IMR-90 (cell line): ENCODE data around the gene CDC20B. TPM values are rescaled to one million over a fixed set of nuclear protein-coding genes. Genes with fewer than 3 reads are reported as not detected.

Source experiments
- ATAC-seq: fragments of 200-7000 bp; cut with Tn5 transposase; 2 replicates; pipeline ENCODE4 v1.9.1; 2020; ENCODE audit warnings: low read depth, mild to moderate bottlenecking, moderate library complexity
- BruUV-seq: library from RNA; stranded (reverse); fragments of 400-500 nt; replicated peaks from 2 replicates; lab custom pipeline; 2021; lab: Mats Ljungman, UMichigan
- CTCF ChIA-PET: fragments of 300-600 bp; formaldehyde crosslinking; extraction: SDS; loops from one replicate; lab custom pipeline; 2021; ENCODE audit warnings: antibody characterized with exemption; lab: Yijun Ruan, JAX
- POLR2A ChIA-PET: fragments of 300-600 bp; sonication (Branson Sonifier 250); formaldehyde crosslinking; loops from one replicate; lab custom pipeline; 2022; ENCODE audit warnings: antibody characterized with exemption; ENCODE audit not compliant: unreplicated experiment; lab: Charles Lee
- DNase-seq: peaks from one replicate; pipeline ENCODE4 v3.0.0; 2013
- H2AFZ ChIP-seq: replicated peaks from 2 replicates; pipeline ENCODE3; 2013; ENCODE audit warnings: low read length, mild to moderate bottlenecking; ENCODE audit not compliant: poor library complexity
- H2AK5ac ChIP-seq: 2 replicates; pipeline ENCODE4 v1.6.1; 2013; ENCODE audit warnings: low read depth, low read length, inconsistent platforms
- H2AK9ac ChIP-seq: replicated peaks from 2 replicates; pipeline ENCODE3; 2013; ENCODE audit warnings: mild to moderate bottlenecking, low read depth, low read length, moderate library complexity; ENCODE audit not compliant: poor library complexity
- H2BK120ac ChIP-seq: 2 replicates; pipeline ENCODE4 v1.6.1; 2013; ENCODE audit warnings: low read depth, low read length, inconsistent platforms
- H2BK15ac ChIP-seq: 3 replicates; pipeline ENCODE4 v1.6.1; 2013; ENCODE audit warnings: low read depth, low read length, inconsistent platforms
- H2BK20ac ChIP-seq: 2 replicates; pipeline ENCODE4 v1.6.1; 2013; ENCODE audit warnings: low read depth, mild to moderate bottlenecking, inconsistent platforms, low read length, moderate library complexity
- H2BK5ac ChIP-seq: 2 replicates; pipeline ENCODE4 v1.6.1; 2013; ENCODE audit warnings: mild to moderate bottlenecking, low read depth, low read length, inconsistent platforms; ENCODE audit not compliant: poor library complexity, severe bottlenecking
- H3K14ac ChIP-seq: replicated peaks from 2 replicates; pipeline ENCODE4 v1.6.1; 2013; ENCODE audit warnings: low read depth, low read length, inconsistent platforms
- H3K18ac ChIP-seq: 2 replicates; pipeline ENCODE4 v1.6.1; 2013; ENCODE audit warnings: low read depth, low read length, control low read depth
- H3K23ac ChIP-seq: 2 replicates; pipeline ENCODE4 v1.6.1; 2013; ENCODE audit warnings: low read depth, low read length, inconsistent platforms
- H3K27ac ChIP-seq: 2 replicates; pipeline ENCODE4 v1.5.1; 2013; ENCODE audit warnings: mild to moderate bottlenecking, control low read depth, low read length; ENCODE audit not compliant: insufficient read depth
- H3K27me3 ChIP-seq: 2 replicates; pipeline ENCODE4 v1.6.1; 2013; ENCODE audit warnings: low read length; ENCODE audit not compliant: control insufficient read depth, insufficient read depth
- H3K36me3 ChIP-seq: 2 replicates; pipeline ENCODE4 v1.6.1; 2013; ENCODE audit warnings: low read length, mixed read lengths; ENCODE audit not compliant: control insufficient read depth, insufficient read depth
- H3K4ac ChIP-seq: 2 replicates; pipeline ENCODE4 v1.6.1; 2013; ENCODE audit warnings: low read depth, low read length, inconsistent platforms
- H3K4me1 ChIP-seq: 2 replicates; pipeline ENCODE4 v1.6.1; 2013; ENCODE audit warnings: low read length, mixed read lengths; ENCODE audit not compliant: control insufficient read depth, insufficient read depth
- H3K4me2 ChIP-seq: 2 replicates; pipeline ENCODE4 v1.6.1; 2013; ENCODE audit warnings: low read depth, mild to moderate bottlenecking, control low read depth, low read length, moderate library complexity
- H3K4me3 ChIP-seq: 2 replicates; pipeline ENCODE4 v1.5.1; 2013; ENCODE audit warnings: low read depth, mild to moderate bottlenecking, control low read depth, low read length, moderate library complexity; ENCODE audit not compliant: insufficient read depth
- H3K56ac ChIP-seq: 2 replicates; pipeline ENCODE4 v1.6.1; 2013; ENCODE audit warnings: low read length, inconsistent platforms; ENCODE audit not compliant: insufficient read depth; ENCODE audit errors: extremely low read depth
- H3K79me1 ChIP-seq, 2 experiments: 2 replicates each; pipeline ENCODE4 v1.6.1; 2013; ENCODE audit warnings: low read length in 2 of 2, inconsistent platforms in 1 of 2, low read depth in 1 of 2
- H3K9ac ChIP-seq: 2 replicates; pipeline ENCODE4 v1.6.1; 2013; ENCODE audit warnings: low read depth, low read length, control low read depth
- H3K9me1 ChIP-seq: 2 replicates; pipeline ENCODE4 v1.6.1; 2013; ENCODE audit warnings: low read length, inconsistent platforms; ENCODE audit not compliant: insufficient read depth
- H3K9me3 ChIP-seq: 2 replicates; pipeline ENCODE4 v1.6.1; 2013; ENCODE audit warnings: low read length; ENCODE audit not compliant: control insufficient read depth, insufficient read depth
- H4K20me1 ChIP-seq: 2 replicates; pipeline ENCODE4 v1.6.1; 2013; ENCODE audit warnings: low read length, inconsistent platforms; ENCODE audit not compliant: insufficient read depth
- H4K5ac ChIP-seq: 2 replicates; pipeline ENCODE4 v1.6.1; 2013; ENCODE audit warnings: mild to moderate bottlenecking, low read depth, low read length, control low read depth
- H4K8ac ChIP-seq, 2 experiments: 2 replicates each; pipeline ENCODE4 v1.6.1; 2013; ENCODE audit warnings: low read depth in 2 of 2, low read length in 2 of 2, control low read depth in 1 of 2, inconsistent platforms in 1 of 2
- H4K91ac ChIP-seq: 2 replicates; pipeline ENCODE4 v1.6.1; 2013; ENCODE audit warnings: low read depth, low read length, inconsistent platforms; ENCODE audit not compliant: insufficient read depth
- BHLHE40 ChIP-seq: fragments of 150-350 bp; IDR thresholded peaks from 2 replicates; pipeline ENCODE4 v1.6.1; 2016; ENCODE audit warnings: mild to moderate bottlenecking, low read depth, low read length
- CEBPB ChIP-seq: IDR thresholded peaks from 2 replicates; pipeline ENCODE4 v1.6.1; 2012; ENCODE audit warnings: low read depth, low read length, improper control_type of control experiment
- CHD1 ChIP-seq: IDR thresholded peaks from 2 replicates; pipeline ENCODE4 v1.6.1; 2012; ENCODE audit warnings: low read depth, low read length, improper control_type of control experiment
- CTCF ChIP-seq: conservative IDR thresholded peaks from 2 replicates; pipeline ENCODE4 v1.5.1; 2012; ENCODE audit warnings: mild to moderate bottlenecking, low read depth, low read length, improper control_type of control experiment
- ELK1 ChIP-seq: fragments of 150-350 bp; IDR thresholded peaks from 2 replicates; pipeline ENCODE4 v1.6.1; 2016; ENCODE audit warnings: low read depth, mild to moderate bottlenecking, low read length, moderate library complexity, borderline replicate concordance
- FOS ChIP-seq: fragments of 150-350 bp; IDR thresholded peaks from 2 replicates; pipeline ENCODE4 v1.6.1; 2016; ENCODE audit warnings: low read depth, low read length
- MAFK ChIP-seq: IDR thresholded peaks from 2 replicates; pipeline ENCODE4 v1.6.1; 2012; ENCODE audit warnings: low read depth, low read length, improper control_type of control experiment
- MAZ ChIP-seq: IDR thresholded peaks from 2 replicates; pipeline ENCODE4 v1.6.1; 2012; ENCODE audit warnings: low read depth, mild to moderate bottlenecking, low read length, improper control_type of control experiment, moderate library complexity, borderline replicate concordance
- MXI1 ChIP-seq: IDR thresholded peaks from 2 replicates; pipeline ENCODE4 v1.6.1; 2012; ENCODE audit warnings: low read depth, mild to moderate bottlenecking, low read length, moderate library complexity, borderline replicate concordance
- NFE2L2 ChIP-seq: fragments of 150-350 bp; IDR thresholded peaks from 2 replicates; pipeline ENCODE4 v1.6.1; 2016; ENCODE audit warnings: low read depth, mild to moderate bottlenecking, low read length
- POLR2A ChIP-seq: IDR thresholded peaks from 2 replicates; pipeline ENCODE4 v1.6.1; 2012; ENCODE audit warnings: mild to moderate bottlenecking, low read depth, low read length
- RCOR1 ChIP-seq: IDR thresholded peaks from 2 replicates; pipeline ENCODE4 v1.6.1; 2012; ENCODE audit warnings: mild to moderate bottlenecking, low read length, improper control_type of control experiment; ENCODE audit not compliant: insufficient replicate concordance
- RFX5 ChIP-seq: IDR thresholded peaks from 2 replicates; pipeline ENCODE4 v1.8.0; 2012; ENCODE audit warnings: low read depth, mild to moderate bottlenecking, low read length, moderate library complexity
- SMC3 ChIP-seq: fragments of 150-350 bp; IDR thresholded peaks from 2 replicates; pipeline ENCODE4 v1.6.1; 2016; ENCODE audit warnings: low read depth, mild to moderate bottlenecking, antibody characterized with exemption, low read length, moderate library complexity
- USF2 ChIP-seq: fragments of 150-350 bp; IDR thresholded peaks from 2 replicates; pipeline ENCODE4 v1.6.1; 2017; ENCODE audit warnings: mild to moderate bottlenecking, antibody characterized with exemption, low read length, low read depth
- WGBS, 2 experiments: methylation state at CpG; one replicate each; pipeline versions ENCODE4 v1.1.5 to v1.1.7; 2013; ENCODE audit warnings: missing lambda C conversion rate in 2 of 2; ENCODE audit not compliant: insufficient read length in 1 of 2; ENCODE audit errors: extremely low coverage in 2 of 2; 5-methylcytosine and 5-hydroxymethylcytosine counted together
- dilution Hi-C: fragments of 300-500 bp; cut with HindIII; formaldehyde crosslinking; loops from one replicate; pipeline ENCODE4 v1.14.3; 2018; ENCODE audit warnings: low sequenced_read_pairs; ENCODE audit not compliant: unreplicated experiment
- in situ Hi-C: fragments of 300-500 bp; cut with MboI; formaldehyde crosslinking; loops from 3 replicates; pipeline ENCODE4 v1.14.3; 2019; ENCODE audit warnings: low sequenced_read_pairs, inconsistent platforms, mixed read lengths
- intact Hi-C: fragments of 100-400 bp; cut with micrococcal nuclease; formaldehyde crosslinking; loops from 2 replicates; pipeline ENCODE4 v1.10.0; 2022
- polyA plus RNA-seq, 3 experiments: library from polyadenylated mRNA; depleted of rRNA; stranded (reverse); fragments of >200 nt; gene quantifications; 2 replicates each; pipeline ENCODE4 v1.2.3, GENCODE V29; 2012; ENCODE audit warnings: low replicate concordance in 1 of 3
- total RNA-seq: library from RNA; depleted of rRNA; stranded (reverse); fragments of >200 nt; gene quantifications from 2 replicates; pipeline ENCODE4 v1.2.3, GENCODE V29; 2012

CDC20B gene
- total and polyA plus RNA-seq, 2 of the 4 experiments (the other 2 are of a cell fraction) = not detected

GRCh38 chr5:55070968-55071367 lies 102.0 kb downstream of the CDC20B start:
- Histone ChIP-seq H3K9me3 (no peaks in the 10 kb centered on the region), H3K4me1 (no peaks in the 10 kb centered on the region), H3K56ac (no peak overlapping the region), H3K4me3 (no peak overlapping the region), H3K14ac (no peak overlapping the region), H2AK9ac (no peak overlapping the region), H3K9me1 (no peaks in the 10 kb centered on the region), H4K5ac (no peak overlapping the region), H2AK5ac (no peak overlapping the region), H2BK120ac (no peak overlapping the region), H3K4me2 (no peak overlapping the region), H4K8ac (no peak overlapping the region), H2AFZ (no peak overlapping the region), H4K91ac (no peak overlapping the region), H3K9ac (no peak overlapping the region), H3K18ac (no peak overlapping the region), H3K23ac (no peak overlapping the region), H2BK15ac (no peak overlapping the region), H3K27me3 (peaks cover 28% of the 10 kb centered on the region), H2BK5ac (no peak overlapping the region), H3K79me1 (no peaks in the 10 kb centered on the region), H2BK20ac (no peak overlapping the region), H4K20me1 (no peaks in the 10 kb centered on the region), H3K4ac (no peak overlapping the region), H3K27ac (no peak overlapping the region), H3K36me3 (no peaks in the 10 kb centered on the region)
- ATAC-seq (no peak), DNase-seq (no peak)
- POLR2A ChIA-PET = no interaction called here
- intact Hi-C loops (no loop called here), in situ Hi-C loops (no loop called here), dilution Hi-C loops (no loop called here)
- TF ChIP-seq CHD1 = no peak
- TF ChIP-seq MAFK = no peak
- TF ChIP-seq ELK1 = no peak
- no peak for TF ChIP-seq NFE2L2
- TF ChIP-seq MXI1 = no peak
- no peak for TF ChIP-seq BHLHE40
- no peak for TF ChIP-seq SMC3
- TF ChIP-seq FOS = no peak
- TF ChIP-seq RFX5 = no peak
- TF ChIP-seq POLR2A = no peak
- no peak for TF ChIP-seq CEBPB
- no peak for TF ChIP-seq MAZ
- TF ChIP-seq RCOR1 = no peak
- TF ChIP-seq USF2 = no peak
- TF ChIP-seq CTCF = no peak
- CTCF ChIA-PET = no interaction called here
- no CpG with 5 or more reads among the region's 1 CpG for WGBS, 2 experiments
- BruUV-seq = no TSS peak
